ENCODE data around the gene PIGO. TPM values are rescaled to one million over a fixed set of nuclear protein-coding genes. Genes with fewer than 3 reads are reported as not detected.

Gene PIGO
- total RNA-seq, 1 donor from 2014 or later: 9.3 TPM

DNA sequence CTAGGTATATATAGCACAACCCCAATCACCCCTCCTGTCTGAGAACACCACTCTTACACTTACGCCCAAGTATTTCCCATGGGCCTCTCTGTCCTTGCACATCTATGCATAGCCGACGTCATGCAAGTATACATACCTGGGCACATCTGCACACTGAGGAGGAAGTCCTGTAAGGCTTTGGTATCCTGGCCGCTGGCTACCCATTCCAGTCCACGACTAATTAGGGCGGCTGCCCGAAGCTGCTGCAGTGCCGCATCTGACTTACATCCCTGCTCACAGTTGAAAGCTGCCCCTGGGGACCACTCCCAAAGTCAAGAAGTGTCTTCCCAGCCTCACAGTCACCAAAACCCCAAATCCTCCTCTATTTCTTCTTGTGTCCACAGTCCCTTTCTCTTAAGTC is 21.6 kb downstream of the PIGO start:
- intact Hi-C loops (cut with DNase I): loop anchor here (5.0 to 10.0 kb wide), 2 partner anchors 82 to 530 kb away; partner anchors contain the start of gene TESK1
- DNase-seq (ENCODE audit: low spot score): no peak

DNA sequence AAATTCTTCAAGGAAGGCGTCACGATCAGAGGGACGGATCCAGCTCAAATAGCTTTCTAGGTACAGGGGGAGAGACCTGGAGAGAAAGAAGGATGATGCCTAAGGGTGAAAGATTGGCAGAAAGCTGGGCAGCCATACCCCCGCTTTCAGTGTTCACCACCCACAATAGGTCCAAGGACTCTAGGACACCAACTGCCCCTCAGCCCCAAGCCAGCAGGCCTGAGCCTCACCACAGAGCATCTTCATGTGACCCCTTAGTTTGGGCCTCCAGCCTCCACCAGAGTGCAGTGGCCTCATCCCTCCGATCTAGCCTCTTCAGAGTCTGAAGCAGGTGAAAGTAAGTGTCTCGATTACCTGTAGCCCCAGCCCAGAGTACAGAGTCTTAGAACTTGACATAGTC is 22.2 kb downstream of the PIGO start:
- DNase-seq (ENCODE audit: low spot score): no peak
- intact Hi-C loops (cut with DNase I): loop anchor here (5.0 to 10.0 kb wide), 2 partner anchors 82 to 531 kb away; partner anchors contain the start of gene TESK1

DNA sequence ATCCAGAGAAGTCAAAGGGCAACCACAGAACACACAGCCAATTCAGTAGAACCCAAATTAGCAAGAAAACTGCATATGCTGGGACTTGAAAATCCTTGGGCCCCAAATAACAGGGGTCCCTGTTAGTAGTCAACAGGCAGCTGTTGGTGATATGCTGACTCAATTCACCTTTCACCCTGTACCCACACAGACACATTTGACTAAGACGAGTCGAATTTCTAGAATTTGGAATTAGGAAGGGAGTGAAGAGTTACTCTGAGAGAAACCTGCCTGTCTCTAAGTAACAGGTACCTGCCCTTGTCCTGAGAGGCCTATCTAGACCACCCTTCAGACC is 23.1 kb downstream of the PIGO start:
- intact Hi-C loops (cut with DNase I): loop anchor here (5.0 to 10.0 kb wide), 2 partner anchors 81 to 532 kb away; partner anchors contain the start of gene TESK1
- DNase-seq (ENCODE audit: low spot score): no peak

DNA sequence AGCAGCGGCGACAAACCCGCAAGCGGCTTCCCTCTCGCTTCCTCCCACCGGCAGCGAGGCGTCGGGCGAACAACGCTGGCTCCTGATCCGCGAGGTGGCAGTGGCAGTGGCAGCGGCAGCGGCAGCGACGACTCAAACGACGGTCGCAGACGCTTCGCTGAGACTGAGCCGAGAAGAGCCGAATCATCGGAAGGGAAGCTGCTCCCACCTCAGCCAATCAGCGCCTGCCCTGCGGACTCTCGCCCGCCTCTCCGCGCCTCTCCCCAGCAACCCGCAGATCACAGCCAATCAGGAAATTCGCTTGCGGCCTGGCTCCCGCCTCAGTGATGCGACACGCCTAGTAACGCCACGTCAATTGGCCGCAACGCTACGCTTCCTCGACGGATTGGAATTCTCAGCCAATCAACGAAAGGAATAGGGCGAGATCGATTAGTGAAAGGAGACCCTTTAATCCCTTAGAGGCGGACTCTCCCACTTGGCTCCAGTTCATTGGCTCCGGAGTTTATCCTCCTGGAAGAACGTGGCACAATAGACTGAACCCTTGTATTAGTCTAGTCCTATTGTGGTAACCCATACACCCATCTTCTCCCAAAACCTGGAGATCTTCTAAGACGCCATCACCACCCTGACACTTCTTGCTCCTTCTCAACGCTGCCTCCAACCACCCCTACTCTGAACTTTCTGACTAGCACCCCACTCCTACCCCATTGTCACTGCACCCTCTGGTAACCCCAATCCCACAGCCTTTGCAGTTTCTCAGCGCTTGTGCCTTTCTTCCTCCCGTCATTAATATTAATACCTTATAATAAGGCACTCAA is 23.7 kb downstream of the PIGO start, which contains the start of gene VCP:
Gene VCP, minus strand, starts transcription at position 165 of the 818 bp plus-strand sequence. CDS start 272 bp downstream, outside the sequence.
- intact Hi-C loops (cut with DNase I): loop anchor here (5.0 to 10.0 kb wide), 2 partner anchors 80 to 532 kb away; partner anchors contain the start of gene TESK1
- peak; percentile 99 for DNase-seq (ENCODE audit: low spot score)

DNA sequence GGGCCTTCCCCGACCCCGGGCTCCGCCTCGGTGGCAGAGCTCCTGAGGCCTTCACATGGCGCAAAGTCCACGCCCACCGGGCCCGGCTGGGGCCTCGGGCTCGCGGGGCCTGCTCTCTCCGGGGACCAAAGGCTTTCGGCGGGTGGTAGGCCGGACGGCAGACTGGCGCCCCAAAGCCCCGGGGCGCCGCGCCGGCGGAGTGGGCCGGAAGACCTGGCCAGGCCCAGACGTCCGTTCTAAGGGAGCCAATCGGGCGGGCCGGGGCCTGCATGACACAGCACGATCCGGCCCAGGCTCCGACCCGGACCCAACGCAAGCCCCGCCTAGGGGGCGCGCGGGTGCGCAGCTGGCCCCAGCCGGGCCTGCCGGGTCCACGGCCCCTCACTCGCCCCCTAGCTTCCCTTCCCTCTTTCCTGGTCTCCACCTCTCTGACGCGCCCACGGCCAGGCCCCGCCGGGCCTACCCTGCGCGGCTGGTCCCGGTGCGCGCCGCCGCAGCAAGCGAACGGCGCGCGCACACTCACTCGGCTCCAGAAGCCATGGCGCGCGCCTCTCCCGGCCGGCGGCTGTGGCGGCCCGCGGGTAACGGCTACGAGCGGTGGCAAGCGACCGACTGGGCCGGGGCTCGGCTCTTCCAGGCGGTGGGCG is 24.5 kb downstream of the PIGO start:
- intact Hi-C loops (cut with DNase I): loop anchor here (5.0 to 10.0 kb wide), 2 partner anchors 80 to 533 kb away; partner anchors contain the start of gene TESK1
- DNase-seq (ENCODE audit: low spot score): peak; percentile 94

DNA sequence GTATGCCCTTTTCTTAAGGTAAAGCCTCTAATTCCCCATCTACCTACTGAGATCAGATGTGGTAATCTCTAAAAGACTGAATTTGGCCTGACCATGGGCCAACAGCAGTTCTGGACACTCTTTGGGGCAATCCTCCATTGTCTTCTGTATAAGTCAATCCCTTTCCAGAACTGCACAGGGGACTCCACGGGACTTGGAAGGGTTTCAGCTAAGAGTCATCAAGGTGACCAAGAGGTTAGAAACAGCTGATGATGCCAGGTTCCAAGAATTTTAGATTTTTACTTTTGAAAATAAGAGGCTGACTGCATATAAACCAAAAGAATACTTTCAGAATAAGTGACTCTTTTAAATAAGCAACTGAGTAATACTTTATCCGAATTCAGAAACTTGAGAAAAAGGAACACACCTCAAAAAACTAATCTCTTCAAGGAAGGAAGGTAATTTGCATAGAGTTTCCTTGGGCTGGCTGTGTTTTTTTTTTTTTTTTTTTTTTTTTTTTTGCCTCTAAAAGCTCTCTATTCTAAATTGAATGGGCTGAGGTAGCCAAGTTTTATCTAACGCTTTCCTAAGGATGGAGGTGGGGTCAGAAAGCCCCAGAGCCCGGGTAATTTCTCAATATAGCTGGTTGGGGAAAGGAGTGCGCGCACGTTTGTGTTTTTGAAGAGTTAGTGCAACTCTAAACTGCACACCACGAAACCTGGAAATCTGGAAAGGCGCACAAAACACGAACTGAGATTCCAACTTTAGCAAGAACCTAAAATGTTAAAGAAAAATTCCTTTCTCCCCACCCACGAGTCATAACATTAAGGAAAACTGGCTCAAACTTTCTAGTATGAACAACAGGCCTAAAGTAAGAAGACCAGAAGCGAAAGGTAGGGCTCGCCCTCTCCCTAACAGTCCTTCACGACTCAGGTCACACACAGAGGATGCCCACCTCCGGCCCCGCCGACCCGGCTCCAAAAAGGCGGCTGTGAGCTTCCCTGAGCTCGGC is 25.3 kb downstream of the PIGO start:
- no peak for DNase-seq (ENCODE audit: low spot score)
- intact Hi-C loops (cut with DNase I): loop anchor here (5.0 to 10.0 kb wide), 2 partner anchors 79 to 534 kb away; partner anchors contain the start of gene TESK1

DNA sequence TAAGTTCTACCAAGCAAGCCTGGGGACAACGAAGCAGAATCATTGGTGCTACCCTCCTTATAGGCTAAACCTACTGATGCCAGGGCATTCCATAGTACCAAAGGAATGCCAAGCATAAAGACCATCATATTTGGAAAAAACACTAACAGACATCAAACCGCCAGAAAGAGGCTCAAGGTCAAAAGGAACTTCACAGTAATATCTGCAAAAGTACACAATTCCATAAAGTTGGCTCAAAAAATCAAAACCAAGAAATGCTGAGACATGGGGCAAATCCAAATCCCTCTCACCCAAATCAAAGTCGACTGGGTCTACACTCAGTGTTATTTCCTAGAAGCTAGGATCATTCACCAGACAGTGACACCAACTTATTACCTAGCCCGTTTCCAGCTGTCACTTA is 27.4 kb downstream of the PIGO start:
- intact Hi-C loops (cut with DNase I): no loop called here
- no peak for DNase-seq (ENCODE audit: low spot score)

DNA sequence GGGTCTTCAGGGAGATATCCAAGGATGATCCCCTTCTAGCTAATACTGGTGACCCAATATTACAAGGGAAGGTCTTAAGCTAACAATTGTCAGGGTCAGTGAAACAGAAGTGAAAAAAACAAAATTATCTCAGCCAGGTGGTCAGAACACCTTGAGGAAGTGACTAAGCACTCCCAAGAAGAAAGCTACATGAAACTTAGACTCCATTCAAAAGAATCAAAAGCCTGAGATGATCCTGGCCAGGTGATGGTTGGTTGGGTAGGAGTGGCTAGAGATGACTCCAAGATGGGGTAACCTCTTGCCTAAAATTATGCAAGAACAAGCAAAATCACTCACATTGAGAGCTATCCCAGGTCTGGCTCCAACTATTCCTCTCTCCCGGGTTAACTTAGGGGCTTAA is 29.3 kb downstream of the PIGO start:
- intact Hi-C loops (cut with DNase I): no loop called here
- no peak for DNase-seq (ENCODE audit: low spot score)

DNA sequence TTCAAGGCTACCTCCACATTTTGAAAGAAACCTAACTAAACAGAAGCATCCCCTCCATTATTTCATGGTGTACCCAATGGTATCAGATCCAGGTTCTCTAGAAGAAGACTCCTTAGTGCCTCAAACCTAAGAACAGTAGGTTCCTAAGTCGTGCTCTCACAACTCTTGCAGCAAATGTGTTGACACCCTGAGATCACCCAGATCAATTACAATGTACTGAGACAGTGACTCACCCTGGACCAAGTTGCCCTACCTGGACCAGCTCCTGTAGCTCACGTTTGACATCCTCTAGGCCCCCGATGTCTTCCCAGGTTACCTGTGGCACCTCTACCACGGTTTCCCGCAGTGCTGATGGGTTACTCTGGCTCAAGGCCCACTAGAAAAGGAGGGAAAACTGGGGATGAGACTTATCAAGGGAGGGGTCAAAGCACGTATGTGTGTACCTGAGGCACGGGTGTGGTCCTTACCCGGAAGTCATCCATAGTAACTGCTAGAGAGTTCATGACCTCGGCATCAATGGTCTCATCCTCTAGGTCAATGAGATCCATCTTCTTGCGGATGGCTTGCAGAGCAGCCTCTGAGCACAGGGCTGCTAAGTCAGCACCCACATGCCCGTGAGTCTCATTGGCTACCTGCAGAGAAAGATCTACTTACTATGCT is 35.7 kb downstream of the PIGO start:
- no peak for DNase-seq (ENCODE audit: low spot score)
- intact Hi-C loops (cut with DNase I): no loop called here

DNA sequence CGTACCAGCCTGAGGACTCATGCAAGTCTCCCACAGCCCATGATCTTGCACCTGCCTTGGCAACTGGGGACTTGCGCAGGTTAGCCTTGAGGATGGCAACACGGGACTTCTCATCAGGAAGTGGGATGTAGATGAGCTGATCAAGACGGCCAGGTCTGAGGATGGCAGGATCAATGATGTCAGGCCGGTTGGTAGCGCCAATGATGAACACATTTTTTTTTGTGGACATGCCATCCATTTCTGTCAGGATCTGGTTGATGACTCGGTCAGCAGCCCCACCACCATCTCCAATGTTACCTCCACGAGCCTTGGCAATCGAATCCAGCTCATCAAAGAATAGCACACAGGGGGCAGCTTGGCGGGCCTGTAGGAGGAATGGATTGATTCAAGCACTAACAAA is 37.0 kb downstream of the PIGO start:
- no peak for DNase-seq (ENCODE audit: low spot score)
- intact Hi-C loops (cut with DNase I): no loop called here

DNA sequence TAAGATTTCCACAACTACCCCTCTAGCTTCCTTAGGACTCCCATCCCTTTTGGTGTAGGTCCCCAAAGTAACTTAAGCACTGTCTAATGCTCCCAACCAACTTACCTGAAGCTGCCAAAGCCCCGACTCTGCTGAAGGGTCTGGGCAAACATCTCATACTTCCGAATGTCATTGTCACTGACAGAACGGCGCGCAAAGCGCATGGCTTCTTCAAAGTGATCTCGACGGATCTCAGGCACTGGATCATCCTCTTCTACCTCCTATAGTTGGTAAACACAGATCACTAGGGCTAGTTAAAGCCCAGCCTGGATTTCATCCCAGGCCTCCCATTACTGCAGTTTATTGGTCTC is 39.1 kb downstream of the PIGO start:
- intact Hi-C loops (cut with DNase I): no loop called here
- no peak for DNase-seq (ENCODE audit: low spot score)

DNA sequence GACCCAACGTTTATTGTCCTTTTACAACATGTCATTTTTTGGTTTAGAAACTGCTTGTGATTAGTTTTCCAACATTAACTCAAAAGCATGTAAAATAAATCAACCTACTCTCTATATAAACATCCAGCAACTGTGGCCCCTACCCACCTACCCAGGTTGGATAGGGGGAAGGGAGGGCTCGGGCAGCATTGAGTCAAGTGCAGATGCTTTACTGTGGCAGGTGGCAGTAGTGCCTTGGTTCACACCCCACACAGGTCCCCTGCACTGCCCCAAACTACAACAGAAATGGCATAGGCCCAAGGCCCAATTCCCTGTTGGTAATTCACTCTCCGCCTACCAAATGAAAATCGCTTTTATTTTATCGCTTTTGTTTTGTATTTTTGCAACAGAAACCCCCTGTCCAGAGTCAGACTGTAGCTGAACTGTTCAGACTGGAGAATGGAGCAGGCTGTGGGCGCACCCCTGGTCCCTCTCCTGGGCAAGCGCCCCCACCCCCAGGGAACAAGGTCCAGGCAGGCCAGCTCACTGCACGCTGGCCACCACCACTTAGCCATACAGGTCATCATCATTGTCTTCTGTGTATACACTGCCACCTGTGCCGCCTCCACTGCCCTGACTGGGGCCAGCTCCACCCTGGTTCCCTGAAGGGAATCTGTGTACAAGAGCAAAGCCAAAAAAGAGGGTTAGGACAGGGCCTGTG is 39.7 kb downstream of the PIGO start:
- no peak for DNase-seq (ENCODE audit: low spot score)
- intact Hi-C loops (cut with DNase I): no loop called here

DNA sequence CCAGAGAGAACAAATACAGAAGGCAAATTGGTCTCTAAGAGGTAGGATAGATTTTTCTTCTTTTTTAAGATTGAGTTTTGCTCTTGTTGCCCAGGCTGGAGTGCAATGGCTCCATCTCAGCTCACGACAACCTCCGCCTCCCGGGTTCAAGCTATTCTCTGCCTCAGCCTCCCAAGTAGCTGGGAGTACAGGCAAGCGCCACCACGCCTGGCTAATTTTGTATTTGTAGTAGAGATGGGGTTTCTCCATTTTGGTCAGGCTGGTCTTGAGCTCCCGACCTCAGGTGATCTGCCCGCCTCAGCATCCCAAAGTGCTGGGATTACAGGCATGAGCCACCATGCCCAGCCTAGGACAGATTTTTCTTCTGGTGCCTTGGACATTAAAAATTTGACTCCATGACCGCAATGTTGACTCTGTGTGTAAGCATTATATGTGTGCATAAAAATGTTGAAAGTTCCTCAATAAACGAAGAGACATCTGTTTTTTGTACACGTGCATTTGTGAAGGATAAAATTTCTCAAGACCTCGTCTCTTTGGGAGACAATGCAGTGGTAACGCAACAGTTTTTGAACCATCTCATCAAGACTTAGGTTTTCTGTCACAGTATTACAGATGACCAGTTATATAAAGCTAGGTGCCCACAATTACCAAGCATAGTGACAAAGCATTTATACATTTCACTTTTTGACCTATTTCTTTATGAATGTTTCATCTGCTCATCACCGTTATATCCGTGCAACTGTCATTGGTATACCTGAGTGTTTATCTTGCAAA is 41.3 kb downstream of the PIGO start:
- intact Hi-C loops (cut with DNase I): loop anchor here (5.0 kb wide), 1 partner anchor 58 kb away; no protein-coding TSS in a partner anchor
- DNase-seq (ENCODE audit: low spot score): no peak

DNA sequence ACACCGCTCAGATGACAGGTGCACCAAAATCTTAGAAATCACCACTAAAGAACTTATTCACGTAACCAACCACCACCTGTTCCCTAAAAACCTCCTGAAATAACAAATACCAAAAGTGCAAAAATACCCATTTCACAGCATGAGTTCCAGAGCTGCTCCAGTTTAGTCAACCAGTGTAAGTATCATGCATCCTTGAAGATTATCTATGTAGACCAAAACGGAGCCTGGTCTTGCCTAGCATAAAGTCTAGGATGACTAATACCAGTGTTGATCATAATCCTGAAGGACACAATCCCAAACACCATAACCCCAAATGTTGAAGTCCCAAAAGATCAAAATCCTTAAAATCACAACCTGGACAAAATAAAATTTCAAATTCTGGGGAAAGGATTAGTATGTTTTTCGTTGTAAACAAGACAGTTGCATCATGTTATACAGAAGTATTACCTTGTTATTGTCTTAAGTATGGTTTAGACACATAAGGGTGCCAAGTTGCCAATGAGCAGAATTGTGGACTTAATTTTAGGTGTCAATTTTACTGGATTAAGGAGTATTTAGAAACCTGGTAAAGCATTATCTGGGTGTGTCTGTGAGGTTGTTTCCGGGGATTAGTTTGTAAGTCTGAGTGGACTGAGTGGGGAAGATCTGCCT is 42.1 kb downstream of the PIGO start:
- intact Hi-C loops (cut with DNase I): loop anchor here (5.0 kb wide), 1 partner anchor 57 kb away; no protein-coding TSS in a partner anchor
- DNase-seq (ENCODE audit: low spot score): no peak

DNA sequence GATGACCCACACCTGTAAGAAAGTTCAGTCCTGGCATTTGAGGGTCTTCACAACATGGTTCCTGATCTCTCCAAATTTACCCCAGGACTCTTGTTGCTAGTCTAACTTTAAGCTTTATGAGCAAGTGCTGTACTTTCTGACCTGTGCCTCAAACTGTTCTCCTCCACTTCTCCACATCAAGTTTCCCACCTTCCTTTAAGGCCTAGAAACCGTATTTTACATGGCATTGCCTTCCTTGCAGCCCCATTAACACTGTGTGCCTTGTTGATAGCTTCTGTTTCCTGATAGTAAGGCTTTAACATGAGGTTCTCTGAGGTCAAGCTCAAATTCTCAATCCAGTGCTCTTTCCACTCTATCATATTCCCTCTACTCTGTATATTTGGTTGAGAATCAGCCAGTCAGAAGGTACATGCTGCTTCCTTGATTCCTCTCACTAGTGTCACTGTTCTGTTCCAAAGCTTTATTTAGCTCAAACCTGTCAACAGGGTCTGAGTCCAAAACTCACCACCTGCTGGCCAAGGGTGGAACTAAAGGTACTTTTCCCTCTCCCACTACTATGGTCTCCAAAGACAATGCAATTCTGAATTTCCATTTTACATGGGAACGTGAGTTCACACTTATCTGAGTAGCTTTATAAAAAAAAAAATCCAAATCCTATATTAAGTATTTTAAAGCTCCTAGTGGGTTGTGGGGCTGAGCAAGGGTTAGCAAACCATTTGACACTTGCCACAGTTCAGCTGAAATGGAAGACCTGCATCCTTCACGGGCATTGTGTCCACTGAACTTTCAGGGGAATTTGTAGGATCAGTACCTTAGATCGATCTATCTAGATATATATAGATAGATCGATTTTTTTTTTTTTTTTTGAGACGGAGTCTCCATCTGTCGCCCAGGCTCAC is 45.1 kb downstream of the PIGO start:
- DNase-seq (ENCODE audit: low spot score): no peak
- intact Hi-C loops (cut with DNase I): loop anchor here (5.0 kb wide), 1 partner anchor 54 kb away; no protein-coding TSS in a partner anchor

DNA sequence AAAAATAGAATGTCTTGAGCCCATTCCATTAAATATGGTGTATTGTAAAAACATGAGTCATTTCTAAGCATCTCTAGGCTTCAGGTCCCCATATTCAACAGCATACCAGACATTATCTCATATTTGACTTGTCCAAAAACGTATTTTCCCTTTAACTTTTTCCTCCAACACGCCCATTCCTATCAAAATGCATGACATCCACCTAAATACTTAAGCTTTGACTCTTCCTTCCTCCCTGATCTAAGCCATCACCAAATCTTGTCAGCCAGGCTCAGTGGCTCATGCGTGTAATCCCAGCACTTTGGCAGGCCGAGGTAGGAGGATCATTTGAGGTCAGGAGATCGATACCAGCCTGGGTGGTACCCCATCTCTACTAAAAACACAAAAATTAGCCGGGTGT is 47.9 kb downstream of the PIGO start:
- intact Hi-C loops (cut with DNase I): no loop called here
- no peak for DNase-seq (ENCODE audit: low spot score)

Measured in cardiac septum (tissue), 1 donor.